Measurements from ENCODE around the gene MCM6. TPM values are rescaled to one million over a fixed set of nuclear protein-coding genes. Genes with fewer than 3 reads are reported as not detected.

The MCM6 gene
- total RNA-seq, 1 experiment from 2014 or later = 113 TPM

DNA sequence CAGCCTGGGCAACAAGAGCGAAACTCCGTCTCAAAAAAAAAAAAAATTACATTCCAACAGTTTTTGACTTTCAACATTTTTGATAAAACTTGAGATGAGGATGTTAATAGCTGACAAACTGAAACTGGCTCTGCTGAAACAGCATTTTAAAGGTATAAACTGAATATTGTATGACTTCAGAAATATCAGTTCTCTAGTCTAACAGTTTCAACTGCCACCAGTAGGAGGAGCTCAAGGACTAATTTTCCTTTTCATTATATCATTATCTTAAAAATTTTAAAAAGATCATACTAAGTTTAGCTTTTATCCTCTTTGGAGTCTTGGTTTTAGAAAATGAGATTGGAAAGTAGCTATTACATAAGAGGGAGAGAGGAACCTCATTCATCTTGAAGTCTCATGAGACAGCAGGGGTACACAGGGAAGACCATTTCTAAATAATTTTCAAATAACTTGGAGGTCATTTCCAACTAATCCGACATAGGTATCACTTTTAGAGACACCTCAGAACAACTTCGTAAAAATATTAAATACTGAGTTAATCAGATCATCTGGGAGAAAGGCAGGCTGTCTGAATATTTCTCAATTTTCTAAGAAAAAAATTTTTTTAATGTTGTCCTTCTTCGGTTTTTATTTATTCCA is 37.6 kb upstream of the MCM6 start:
- no peak overlapping the region for H3K4ac ChIP-seq (ENCODE audit: low read depth, low read length)
- TF ChIP-seq, protein P1, sequence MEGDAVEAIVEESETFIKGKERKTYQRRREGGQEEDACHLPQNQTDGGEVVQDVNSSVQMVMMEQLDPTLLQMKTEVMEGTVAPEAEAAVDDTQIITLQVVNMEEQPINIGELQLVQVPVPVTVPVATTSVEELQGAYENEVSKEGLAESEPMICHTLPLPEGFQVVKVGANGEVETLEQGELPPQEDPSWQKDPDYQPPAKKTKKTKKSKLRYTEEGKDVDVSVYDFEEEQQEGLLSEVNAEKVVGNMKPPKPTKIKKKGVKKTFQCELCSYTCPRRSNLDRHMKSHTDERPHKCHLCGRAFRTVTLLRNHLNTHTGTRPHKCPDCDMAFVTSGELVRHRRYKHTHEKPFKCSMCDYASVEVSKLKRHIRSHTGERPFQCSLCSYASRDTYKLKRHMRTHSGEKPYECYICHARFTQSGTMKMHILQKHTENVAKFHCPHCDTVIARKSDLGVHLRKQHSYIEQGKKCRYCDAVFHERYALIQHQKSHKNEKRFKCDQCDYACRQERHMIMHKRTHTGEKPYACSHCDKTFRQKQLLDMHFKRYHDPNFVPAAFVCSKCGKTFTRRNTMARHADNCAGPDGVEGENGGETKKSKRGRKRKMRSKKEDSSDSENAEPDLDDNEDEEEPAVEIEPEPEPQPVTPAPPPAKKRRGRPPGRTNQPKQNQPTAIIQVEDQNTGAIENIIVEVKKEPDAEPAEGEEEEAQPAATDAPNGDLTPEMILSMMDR (conservative IDR thresholded peaks at IDR 0.05) = peak; percentile 88
- H3K27ac Mint-ChIP-seq = peak overlapping the region in 1 of 3 experiments; percentile 79; a peak in 1 of 7 replicates
- H2AFZ ChIP-seq (ENCODE audit: low read length) = no peak overlapping the region
- no peaks in the 10 kb centered on the region for H3K27me3 Mint-ChIP-seq (ENCODE audit: low read depth)
- H2BK5ac ChIP-seq (ENCODE audit: insufficient read length, low read length) = no peak overlapping the region
- H3K27ac ChIP-seq (ENCODE audit: insufficient read length, low read depth, low read length) = no peak overlapping the region
- H3K4me1 Mint-ChIP-seq = no peaks in the 10 kb centered on the region
- H2BK15ac ChIP-seq (ENCODE audit: low read depth, low read length) = no peak overlapping the region
- H3K9me3 ChIP-seq (ENCODE audit: control insufficient read depth, low read depth, low read length) = no peaks in the 10 kb centered on the region
- peaks cover 7 to 31% (median 26%) of the 10 kb centered on the region in 3 experiments; a peak in 6 of 7 replicates for H3K36me3 Mint-ChIP-seq (ENCODE audit: insufficient read depth in 1 of 3, low read depth in 3 of 3)
- no peaks in the 10 kb centered on the region for H4K20me1 ChIP-seq (ENCODE audit: control insufficient read depth, insufficient read depth, insufficient read length)
- no peaks in the 10 kb centered on the region for H3K4me1 ChIP-seq (ENCODE audit: insufficient read depth, low read length)
- H3K23ac ChIP-seq (ENCODE audit: insufficient read length, low read depth, low read length) = no peak overlapping the region
- H3K23me2 ChIP-seq (ENCODE audit: insufficient read length, low read depth, low read length, poor library complexity, severe bottlenecking) = no peaks in the 10 kb centered on the region
- H3K14ac ChIP-seq (ENCODE audit: insufficient read depth, low read length) = no peak overlapping the region
- no peak overlapping the region for H3T11ph ChIP-seq (ENCODE audit: low read length)
- H3K9me3 Mint-ChIP-seq = no peaks in the 10 kb centered on the region
- no peak overlapping the region for H3K18ac ChIP-seq (ENCODE audit: insufficient read length, low read depth, low read length)
- H4K91ac ChIP-seq (ENCODE audit: insufficient read length, low read depth, low read length) = no peak overlapping the region
- no peaks in the 10 kb centered on the region for H3K79me1 ChIP-seq (ENCODE audit: insufficient read depth, low read depth, low read length, poor library complexity, severe bottlenecking)
- no peak overlapping the region for H2AK5ac ChIP-seq (ENCODE audit: insufficient read length, low read length)
- H2BK12ac ChIP-seq (ENCODE audit: insufficient read length, low read depth, low read length) = no peak overlapping the region
- DNase-seq = no peak
- no peaks in the 10 kb centered on the region for H3K79me2 ChIP-seq (ENCODE audit: insufficient read depth, low read length)
- no peak overlapping the region for H2BK120ac ChIP-seq (ENCODE audit: low read depth, low read length, poor library complexity, severe bottlenecking)
- no peak overlapping the region for H3K56ac ChIP-seq (ENCODE audit: insufficient read length, low read depth, low read length)
- no peak overlapping the region for H3K9ac ChIP-seq (ENCODE audit: extremely low read depth, insufficient read length, low read length)
- H3K4me3 Mint-ChIP-seq = no peak overlapping the region
- no peaks in the 10 kb centered on the region for H3K27me3 ChIP-seq (ENCODE audit: insufficient read depth, low read length)
- WGBS (ENCODE audit: extremely low coverage, insufficient read length, low lambda C conversion rate) = no CpG with 5 or more reads among the region's 5 CpGs
- no peak overlapping the region for H4K8ac ChIP-seq (replicated peaks; ENCODE audit: insufficient read length, low read depth, low read length)
- H4K5ac ChIP-seq (ENCODE audit: insufficient read length, low read depth, low read length) = no peak overlapping the region
- H3K4me2 ChIP-seq (ENCODE audit: insufficient read depth, insufficient read length, low read length) = no peak overlapping the region
- no peak overlapping the region for H2BK20ac ChIP-seq (ENCODE audit: low read depth, low read length, poor library complexity, severe bottlenecking)

All from H9 (cell line).